ENCODE results near the gene CYP2E1.
A peak's percentile ranks its signal among the peaks of the same experiment; 100 is the strongest.
"Not testable (repeated sequence)": the region's sequence is repeated elsewhere in the genome, so short reads cannot be mapped to it uniquely, and the experiment has no call there.

CYP2E1 gene
- long read RNA-seq, donor 1, result 0 reads
- long read RNA-seq, donor 2, result 0 reads
- long read RNA-seq, donor 3, result 0 reads
- long read RNA-seq, donor 4, result 0 reads
- long read RNA-seq, donor 5, result 0 reads
- long read RNA-seq, donor 6, result 0 reads
- long read RNA-seq, donor 7, result 0 reads
- long read RNA-seq, donor 8, result 0 reads

DNA sequence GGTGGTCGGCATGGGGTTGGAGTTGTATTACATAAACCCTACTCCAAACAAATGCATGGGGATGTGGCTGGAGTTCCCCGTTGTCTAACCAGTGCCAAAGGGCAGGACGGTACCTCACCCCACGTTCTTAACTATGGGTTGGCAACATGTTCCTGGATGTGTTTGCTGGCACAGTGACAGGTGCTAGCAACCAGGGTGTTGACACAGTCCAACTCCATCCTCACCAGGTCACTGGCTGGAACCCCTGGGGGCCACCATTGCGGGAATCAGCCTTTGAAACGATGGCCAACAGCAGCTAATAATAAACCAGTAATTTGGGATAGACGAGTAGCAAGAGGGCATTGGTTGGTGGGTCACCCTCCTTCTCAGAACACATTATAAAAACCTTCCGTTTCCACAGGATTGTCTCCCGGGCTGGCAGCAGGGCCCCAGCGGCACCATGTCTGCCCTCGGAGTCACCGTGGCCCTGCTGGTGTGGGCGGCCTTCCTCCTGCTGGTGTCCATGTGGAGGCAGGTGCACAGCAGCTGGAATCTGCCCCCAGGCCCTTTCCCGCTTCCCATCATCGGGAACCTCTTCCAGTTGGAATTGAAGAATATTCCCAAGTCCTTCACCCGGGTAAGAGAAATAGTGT lies at the start of gene CYP2E1:
TSS of gene CYP2E1 (plus strand) at position 407 of the 632 bp plus-strand sequence. CDS start at position 440, 33 bp downstream.
- no peak for DNase-seq

DNA sequence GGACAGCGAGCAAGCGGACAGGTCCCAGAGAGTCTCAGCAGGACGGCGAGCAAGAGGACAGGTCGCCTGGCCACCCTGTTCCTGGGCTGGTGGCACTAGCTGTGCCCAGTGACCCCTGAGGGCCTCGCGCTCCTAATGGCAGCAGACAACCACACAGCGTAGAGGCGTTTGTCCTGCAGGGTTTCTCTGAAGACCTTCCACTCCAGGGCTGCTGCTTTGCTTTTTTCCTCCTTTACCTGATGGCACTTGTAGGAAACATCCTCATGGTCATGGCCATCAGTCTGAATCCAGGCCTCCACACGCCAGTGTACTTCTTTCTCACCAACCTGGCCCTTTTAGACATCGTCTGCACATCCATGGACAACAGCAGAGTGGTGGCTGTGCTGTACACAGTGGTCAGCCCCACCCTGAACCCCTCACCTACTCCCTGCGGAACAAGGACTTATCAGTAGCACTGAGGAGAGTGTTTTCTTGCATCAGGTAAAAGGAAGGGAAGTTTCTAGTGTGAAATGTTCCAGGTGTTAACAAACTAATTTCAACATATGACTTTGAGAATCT lies 46.0 kb upstream of the CYP2E1 start:
- no peak for DNase-seq

DNA sequence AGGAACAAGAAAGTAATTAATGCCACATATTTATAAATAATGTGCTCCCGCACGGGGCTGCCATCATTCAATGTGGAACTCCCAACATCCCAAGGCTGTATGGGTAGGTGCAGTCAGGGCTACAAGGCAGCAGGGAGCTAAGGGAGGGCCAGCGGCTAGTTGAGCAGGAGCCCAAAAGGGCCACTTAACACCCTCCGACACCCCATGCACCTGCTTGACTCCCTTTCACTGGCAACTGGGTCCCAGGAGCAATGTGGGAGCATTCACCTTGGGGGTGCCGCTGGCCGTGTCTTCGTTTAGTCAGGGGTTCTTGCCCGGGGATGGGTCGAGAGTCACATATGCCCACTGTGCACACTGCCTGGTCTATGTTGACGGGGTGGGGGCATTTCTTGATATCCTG lies 45.5 kb upstream of the CYP2E1 start:
- DNase-seq, result no peak

DNA sequence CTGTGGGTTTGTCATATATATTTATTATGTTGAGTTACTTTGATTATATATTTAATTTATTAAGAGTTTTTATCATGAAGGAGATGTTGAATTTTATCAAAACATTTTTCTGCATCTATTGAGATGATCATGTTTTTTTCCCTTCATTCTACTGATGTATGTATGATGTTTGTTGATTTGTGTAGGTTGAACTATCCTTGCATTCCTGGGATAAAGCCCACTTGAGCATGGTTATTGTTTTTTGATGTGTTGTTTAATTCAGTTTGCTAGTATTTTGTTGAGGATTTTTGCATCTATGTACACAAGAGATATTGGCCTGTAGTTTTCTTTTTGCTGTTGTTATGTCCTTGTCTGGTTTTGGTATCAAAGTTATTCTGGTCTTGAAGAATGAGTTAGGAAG lies 42.3 kb upstream of the CYP2E1 start:
- no peak for DNase-seq

DNA sequence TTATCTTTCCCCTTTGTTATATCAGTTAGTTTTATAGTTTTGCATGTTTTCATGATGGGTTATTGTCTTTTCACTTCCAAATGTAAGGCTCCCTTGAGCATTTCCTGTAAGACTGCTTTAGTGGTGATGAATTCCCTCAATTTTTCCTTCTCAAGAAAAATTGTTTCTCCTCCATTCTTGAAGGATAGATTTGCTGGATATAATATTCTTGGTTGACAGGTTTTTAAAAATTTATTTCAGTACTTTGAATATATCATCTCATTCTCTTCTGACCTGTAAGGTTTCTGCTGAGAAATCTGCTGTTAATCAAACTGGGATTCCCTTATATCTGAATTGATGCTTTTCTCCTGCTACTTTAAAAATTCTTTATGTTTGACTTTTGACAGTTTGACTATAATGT lies 40.1 kb upstream of the CYP2E1 start:
- no peak for DNase-seq

DNA sequence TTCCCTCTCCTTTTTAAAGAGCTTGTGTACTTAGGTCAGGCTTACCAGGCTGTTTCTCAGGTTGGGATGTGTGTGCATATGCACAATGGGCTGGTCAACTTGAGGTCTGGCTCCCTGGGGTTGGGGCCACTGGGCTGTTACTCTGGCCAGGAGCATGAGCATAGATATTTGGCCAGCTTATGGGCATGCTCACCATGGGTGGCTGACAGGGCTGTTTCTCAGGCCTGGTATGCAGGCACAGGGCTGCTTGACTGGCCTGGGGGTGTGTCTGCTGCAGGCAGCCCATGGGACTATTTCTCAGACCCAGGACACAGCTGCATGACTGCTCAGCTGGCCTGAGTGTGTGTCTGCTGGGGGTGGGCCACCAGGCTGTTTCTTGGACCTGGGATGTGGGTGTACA lies 38.8 kb upstream of the CYP2E1 start:
- DNase-seq, result no peak

DNA sequence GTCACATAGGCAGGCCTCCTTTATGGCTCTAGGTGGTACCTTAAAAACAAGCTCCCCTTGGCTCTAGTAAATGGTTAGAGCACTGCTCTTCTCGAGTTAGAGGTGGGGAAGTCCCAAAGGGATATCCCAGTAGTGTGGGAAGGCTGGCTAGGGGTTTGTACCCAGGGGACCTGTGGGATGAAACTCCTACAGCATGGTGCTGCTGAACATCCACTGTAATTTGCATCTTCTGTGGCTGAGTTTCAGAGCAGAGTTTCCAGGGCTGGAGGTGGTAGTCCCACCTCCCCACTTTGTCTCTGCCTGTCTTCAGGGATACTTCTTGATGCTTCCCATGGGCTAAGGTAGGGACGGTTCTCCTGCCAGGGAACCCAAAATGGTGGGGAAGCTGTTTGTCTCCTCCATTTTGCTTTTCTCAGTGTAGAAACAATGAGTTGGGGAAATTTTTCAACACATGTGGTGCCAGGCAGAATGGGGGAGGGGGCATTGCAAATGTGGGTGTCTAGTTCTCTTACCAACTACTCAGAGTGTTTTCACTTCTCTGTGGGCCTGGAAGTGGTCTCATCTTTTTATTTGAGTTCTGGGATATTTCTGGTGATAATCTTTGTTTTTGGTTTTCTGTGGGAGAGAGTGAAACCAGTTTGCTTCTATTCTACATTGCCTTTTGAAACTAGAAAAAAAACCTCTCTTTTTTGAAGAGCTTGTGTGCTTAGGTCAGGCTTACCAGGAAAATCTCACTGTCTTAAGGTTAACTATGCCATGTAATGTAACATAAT lies 37.2 kb upstream of the CYP2E1 start:
- DNase-seq, result no peak

DNA sequence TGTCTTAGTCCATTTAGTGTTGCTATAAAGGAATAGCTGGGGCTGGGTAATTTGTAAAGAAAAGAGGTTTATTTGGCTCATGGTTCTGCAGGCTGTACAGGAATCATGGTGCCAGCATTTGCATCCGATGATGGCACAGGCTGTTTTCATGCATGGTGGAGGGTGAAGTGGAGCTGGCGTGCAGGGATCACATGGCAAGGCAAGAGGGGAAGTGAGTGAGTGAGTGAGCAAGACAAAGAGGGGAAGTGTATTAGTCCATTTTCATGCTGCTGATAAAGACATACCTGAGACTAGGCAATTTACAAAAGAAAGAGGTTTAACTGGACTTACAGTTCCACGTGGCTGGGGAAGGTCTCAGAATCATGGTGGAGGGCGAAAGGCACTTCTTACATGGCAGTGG lies 33.6 kb upstream of the CYP2E1 start:
- not testable (repeated sequence) for DNase-seq

DNA sequence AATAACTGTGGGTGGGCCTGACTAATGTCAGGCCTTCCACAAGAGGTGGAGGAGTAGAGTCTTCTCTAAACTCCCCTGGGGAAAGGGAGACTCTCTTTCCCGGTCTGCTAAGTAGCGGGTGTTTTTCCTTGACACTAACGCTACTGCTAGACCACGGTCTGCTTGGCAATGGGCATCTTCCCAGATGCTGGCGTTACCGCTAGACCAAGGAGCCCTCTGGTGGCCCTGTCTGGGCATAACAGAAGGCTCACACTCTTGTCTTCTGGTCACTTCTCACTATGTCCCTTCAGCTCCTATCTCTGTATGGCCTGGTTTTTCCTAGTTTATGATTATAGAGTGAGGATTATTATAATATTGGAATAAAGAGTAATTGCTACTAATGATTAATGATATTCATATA lies 29.8 kb upstream of the CYP2E1 start:
- DNase-seq, result not testable (repeated sequence)

DNA sequence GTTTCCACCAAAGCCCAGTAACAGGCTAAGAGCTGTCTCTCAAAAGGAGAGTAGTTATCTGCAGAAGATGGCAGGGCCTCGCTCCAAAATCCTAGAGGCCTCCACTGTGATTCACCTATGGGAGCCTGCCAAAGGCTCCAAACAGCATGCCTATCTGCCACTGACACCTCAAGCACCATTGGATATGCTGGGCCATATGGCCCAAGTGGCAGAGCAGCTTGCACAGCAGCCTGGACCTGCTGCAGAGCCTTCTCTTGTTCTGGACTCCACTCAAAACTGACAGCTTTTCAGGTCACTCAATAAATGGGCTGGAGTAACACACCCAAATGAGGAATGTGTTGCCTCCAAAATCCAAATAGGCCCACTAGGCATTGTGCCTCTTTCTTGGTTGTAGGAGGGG lies 28.0 kb upstream of the CYP2E1 start:
- not testable (repeated sequence) for DNase-seq

DNA sequence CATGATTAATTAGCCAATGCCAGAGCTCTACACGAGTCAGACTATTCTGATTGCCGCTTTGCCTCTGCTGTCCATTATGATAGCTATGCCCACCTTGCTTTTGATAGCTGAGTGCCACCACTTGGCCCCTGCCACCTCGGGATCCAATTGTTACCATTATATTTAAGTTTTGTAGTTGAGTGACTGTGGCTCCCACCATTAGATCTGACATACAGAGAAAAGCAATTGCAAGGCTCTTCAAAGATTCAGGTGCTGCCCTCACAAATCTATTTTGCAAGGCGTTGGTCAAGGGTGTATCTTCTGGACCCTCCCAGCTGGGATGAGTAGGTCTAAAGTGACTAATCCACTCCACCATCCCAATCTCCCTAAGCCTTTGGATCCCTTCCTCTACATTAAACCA lies 26.3 kb upstream of the CYP2E1 start:
- not testable (repeated sequence) for DNase-seq

DNA sequence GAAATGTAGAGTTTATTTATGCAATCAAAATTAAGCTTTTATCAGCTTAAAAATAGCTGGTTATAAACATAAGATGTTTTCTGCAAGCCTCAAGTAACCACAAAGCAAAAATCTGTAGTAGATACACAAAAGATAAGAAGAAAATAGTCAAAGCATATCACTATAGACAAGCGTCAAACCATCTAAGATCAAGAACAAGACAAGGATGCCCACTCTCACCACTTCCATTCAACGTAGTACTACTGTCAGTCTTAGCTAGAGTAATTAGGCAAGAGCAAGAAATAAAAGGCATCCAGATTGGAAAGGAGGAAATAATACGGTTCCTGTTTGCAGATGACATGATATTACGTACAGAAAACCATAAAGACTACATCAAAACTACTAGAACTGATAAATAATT lies 17.5 kb upstream of the CYP2E1 start:
- no peak for DNase-seq

DNA sequence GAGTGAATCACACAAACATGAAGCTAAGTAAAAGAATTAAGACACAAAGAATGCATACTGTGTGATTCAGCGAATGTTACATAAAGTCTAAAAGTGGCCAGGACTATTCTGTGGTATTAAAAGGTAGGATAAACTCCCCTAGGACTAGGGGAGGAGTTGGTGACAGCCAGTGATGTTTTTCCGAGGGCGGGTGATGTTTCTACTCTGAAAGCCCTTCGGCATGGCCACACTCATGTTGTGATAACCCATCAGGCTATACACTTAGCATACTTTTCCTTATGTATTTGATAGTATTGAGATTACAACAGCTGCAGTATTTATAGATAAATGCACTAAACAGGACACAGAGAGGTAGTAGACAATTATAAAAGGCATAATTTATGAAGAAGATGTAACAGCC lies 15.8 kb upstream of the CYP2E1 start:
- DNase-seq, result no peak

DNA sequence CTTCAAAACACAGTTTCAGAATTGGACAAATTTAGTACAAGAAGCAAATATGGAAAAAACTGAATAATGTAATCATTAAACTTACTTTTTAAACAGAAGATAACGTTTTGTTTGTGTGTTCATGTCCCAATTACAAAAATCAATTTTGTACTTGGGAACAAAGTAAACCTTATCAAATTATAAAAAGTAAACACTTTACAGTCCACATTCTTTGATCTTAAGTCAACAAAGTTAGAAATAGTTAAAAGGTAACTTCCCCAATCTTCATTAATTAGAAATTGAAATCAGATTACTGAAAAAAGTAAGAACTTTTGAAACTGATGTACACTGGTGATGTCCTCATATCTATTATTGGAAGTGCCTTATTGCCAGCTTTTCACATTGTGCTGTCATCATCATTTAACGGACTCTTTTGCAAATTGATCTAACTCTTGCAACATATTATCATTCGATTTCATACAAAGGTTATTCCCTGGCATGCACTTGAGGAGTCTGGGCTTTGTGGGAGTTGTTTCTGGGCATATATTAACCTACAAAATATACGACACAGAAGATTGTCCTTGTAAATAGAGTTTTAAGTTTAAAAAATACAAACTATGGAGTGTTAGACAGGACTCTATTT lies 15.1 kb upstream of the CYP2E1 start:
- no peak for DNase-seq

DNA sequence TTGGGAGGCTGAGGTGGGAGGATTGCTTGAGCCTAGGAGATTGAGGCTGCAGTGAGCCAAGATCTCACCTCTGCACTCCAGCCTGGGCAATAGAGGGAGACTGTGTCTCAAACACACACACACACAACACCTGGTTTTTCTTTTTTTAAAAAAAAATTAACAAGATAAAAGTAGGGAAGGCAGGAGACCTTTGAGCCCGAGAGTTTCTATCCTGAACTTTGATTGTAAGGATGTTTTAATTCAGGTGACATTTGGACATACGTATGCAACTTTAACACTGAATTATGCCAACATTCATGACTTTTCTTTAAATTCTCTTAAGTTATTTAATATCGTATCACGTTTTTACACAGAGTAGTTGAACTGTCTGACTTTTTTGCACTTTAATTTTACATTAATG lies 11.7 kb upstream of the CYP2E1 start:
- DNase-seq, result no peak

DNA sequence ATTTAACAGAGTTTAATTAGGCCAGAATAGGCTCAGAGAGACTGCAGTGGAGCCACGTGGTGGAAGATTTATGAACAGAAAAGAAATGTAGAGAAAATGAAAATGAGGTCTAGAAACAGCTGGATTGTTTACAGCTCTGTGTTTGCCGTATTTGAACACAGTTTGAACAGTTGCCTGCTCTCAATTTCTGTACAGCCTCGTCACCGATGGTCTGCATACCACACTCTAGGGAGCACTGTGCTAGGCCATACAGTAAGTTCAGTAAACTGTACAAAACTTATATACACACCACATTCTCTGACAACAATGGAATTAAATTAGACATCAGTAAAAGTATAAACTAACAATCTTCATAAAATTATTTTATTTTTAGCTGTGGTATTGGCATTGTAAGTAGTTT lies 11.1 kb upstream of the CYP2E1 start:
- no peak for DNase-seq

DNA sequence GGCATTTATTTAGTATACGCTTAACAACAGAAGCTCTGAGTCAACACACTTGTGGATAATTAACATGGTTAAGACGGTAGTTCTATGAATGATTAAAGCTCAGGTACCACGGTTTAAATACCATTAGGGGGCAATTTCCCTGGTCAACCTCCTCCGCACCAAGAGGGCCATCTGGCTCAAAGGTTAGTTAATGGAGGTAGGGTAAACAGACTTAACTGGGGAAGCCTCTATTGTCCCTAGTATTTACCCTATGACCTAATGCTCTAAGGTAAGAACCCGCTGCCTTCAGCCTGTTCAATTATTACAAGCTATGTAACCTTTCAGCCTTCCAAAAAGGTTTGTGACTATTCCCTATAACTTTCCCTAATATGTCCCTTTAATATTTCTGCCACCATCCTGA lies 8.6 kb upstream of the CYP2E1 start:
- DNase-seq, result not testable (repeated sequence)

DNA sequence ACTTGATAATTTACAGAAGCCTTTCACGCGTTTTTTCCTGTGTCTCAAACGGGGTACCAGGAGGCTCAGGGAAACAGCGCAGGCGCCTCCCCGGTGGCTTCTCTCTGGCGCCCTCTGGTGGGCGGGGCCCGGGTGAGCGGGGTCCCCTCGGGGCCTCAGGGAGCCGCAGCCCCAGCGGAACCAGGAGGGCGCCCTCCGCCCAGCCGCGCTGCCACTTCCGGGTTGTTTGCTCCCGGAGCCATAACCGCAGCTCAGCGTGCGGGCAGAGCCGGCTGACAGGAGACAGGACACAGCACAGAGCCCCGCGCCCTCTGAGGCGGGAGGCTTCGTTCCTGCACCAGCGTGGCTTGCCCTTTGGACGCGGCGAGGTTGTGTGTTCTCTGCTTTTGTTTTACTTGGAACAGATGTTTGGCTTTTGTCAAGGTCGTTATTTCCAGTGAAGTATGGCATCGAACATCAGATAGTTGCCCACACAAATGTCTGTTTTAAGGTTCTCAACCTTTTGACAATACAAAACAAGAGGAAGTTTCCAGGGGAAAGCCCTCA lies 6.9 kb upstream of the CYP2E1 start:
- DNase-seq, result peak; percentile 62

DNA sequence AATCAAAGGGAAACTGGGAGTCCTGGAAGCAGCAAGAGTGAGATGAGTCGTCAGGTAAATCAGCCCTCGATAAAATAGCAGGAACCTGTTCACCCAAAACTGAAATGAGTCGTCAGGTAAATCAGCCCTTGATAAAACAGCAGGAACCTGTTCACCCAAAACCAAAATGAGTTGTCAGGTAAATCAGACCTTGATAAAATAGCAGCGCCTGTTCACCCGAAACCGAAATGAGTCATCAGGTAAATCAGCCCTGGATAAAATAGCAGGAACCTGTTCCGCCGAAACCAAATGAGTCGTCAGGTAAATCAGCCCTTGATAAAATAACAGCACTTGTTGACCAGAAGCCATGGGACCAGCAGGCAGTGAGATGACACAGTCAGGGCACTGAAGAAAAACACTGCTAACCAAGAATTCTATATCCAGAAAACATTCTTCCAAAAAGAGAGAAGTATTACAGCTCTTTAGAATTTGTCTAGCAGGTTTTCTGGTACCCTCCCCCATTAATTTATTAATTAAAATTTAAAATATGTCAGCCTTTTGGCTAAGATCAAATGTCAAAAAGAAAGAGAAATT lies 3.4 kb upstream of the CYP2E1 start:
- DNase-seq, result no peak

DNA sequence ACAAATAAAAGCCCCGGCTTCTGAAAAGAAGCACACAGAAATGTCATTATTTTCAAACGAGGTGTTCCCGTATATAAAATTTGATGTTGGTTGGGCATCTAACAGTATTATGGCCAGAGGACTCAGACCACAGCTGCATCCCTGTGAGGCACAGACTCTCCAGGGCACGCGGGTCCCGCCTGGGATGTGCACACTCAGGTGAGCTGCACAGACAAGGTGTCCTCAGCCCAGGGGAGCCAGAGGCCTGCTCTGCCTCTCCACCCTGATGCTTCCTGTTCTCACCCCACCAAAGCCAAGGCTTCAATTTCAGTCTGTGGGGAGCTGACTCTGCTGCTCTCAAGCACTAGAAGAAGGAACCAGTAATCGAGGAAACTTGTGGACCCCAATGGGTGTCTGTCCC lies 1.7 kb upstream of the CYP2E1 start:
- DNase-seq, result no peak

DNA sequence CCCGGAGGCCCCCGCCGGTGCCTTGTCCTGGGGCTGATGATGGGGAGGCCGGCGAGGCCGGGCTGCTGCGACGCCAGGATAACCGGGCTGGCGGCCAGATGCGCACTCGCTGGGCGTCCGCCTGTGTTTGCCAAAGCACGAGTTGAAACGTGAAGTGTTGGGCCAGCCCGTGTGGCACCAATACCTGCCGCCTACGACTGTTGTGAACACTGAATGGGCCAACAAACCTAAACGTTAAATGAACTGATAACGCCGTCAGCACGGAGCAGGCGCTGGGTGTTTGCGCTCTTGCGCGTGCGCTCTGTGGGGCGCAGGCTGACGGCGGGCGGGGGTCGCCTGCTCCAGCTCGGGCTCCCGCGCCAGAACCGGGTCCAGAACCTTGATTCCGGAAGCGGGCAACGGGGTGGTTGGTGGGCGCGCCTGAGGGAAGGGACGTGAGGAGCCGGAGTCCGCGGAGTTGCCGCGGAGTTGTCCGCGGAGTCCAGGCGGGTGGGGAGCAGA lies 658 bp downstream of the CYP2E1 start:
- DNase-seq, result peak; percentile 24

DNA sequence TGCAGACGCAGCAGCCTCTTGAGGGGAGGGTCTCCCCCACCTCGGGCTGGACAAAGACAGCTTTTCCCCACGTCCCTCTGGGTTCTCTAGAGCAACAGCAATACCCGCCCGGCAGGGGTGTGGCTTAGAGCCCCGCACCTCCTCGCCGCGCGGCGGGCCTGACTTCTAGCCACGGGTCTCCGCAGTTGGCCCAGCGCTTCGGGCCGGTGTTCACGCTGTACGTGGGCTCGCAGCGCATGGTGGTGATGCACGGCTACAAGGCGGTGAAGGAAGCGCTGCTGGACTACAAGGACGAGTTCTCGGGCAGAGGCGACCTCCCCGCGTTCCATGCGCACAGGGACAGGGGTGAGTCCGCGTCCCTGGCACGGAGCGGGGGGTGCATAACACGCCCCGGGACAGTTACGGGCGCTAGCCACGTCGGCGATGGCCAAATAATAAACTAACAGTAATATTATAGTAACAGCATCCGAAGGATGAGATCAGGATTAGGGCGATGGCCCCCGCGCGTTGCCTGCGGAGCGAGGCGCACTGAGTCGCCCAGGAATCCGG lies 1.2 kb downstream of the CYP2E1 start:
- peak; percentile 23 for DNase-seq

Data from right kidney (tissue), 9 donors.